Mammary epithelial cell (primary cell): ENCODE data around the gene SEMA4A.

Experiments
- CTCF ChIP-seq, 2 donors: IDR thresholded peaks in 1 of 2; conservative IDR thresholded peaks in 1 of 2; 2 replicates each; pipeline ENCODE4 v1.5.1; 2011 to 2012; ENCODE audit warnings: inconsistent platforms in 2 of 2, low read length in 2 of 2, mild to moderate bottlenecking in 2 of 2, control low read depth in 1 of 2, low read depth in 1 of 2; ENCODE audit not compliant: insufficient read depth in 1 of 2; ENCODE audit errors: extremely low read depth in 1 of 2
- EZH2 ChIP-seq: IDR thresholded peaks from 2 replicates; pipeline ENCODE4 v1.6.1; 2012; ENCODE audit warnings: low read length, inconsistent platforms, borderline replicate concordance

- no peak for TF ChIP-seq CTCF (conservative IDR thresholded peaks at IDR 0.05 in 1 of 2, IDR thresholded peaks at IDR 0.05 in 1 of 2; ENCODE audit: extremely low read depth in 1 of 2, insufficient read depth in 1 of 2, low read depth in 1 of 2, low read length in 2 of 2)
- TF ChIP-seq EZH2: no peak
Observed at GRCh38 chr1:156217871-156218270, 64.5 kb downstream of the SEMA4A start.
